HAP-1 (cell line): ENCODE measurements around the gene CLDN18.

Experiments
- DNase-seq, 2 experiments: peaks; one replicate each; pipeline ENCODE4 v3.0.0-alpha.2; 2016 to 2020; ENCODE audit warnings: low spot score in 2 of 2
- H3K27me3 ChIP-seq: fragments of 250-450 bp; sonication (Bioruptor Pico); 2 replicates; pipeline ENCODE4 v1.5.1; 2020; ENCODE audit warnings: low read depth, mild to moderate bottlenecking, moderate library complexity
- H3K36me3 ChIP-seq: fragments of 250-450 bp; sonication (Bioruptor Pico); replicated peaks from 2 replicates; pipeline ENCODE4 v1.5.1; 2020; ENCODE audit warnings: mild to moderate bottlenecking
- H3K4me1 ChIP-seq: fragments of 250-450 bp; sonication (Bioruptor Pico); 2 replicates; pipeline ENCODE4 v1.5.1; 2020; ENCODE audit warnings: mild to moderate bottlenecking
- H3K4me3 ChIP-seq: fragments of 250-450 bp; sonication (Bioruptor Pico); 2 replicates; pipeline ENCODE4 v1.5.1; 2020; ENCODE audit warnings: mild to moderate bottlenecking, moderate library complexity
- H3K9me3 ChIP-seq: fragments of 250-450 bp; sonication (Bioruptor Pico); 2 replicates; pipeline ENCODE4 v1.5.1; 2020; ENCODE audit warnings: mild to moderate bottlenecking, moderate library complexity
- in situ Hi-C: fragments of 300-500 bp; cut with MboI; formaldehyde crosslinking; loops from 3 replicates; pipeline ENCODE4 v1.14.3; 2020; ENCODE audit warnings: low sequenced_read_pairs, inconsistent platforms, mixed read lengths

CLDN18 gene

GRCh38 chr3:138009476-138010272, at the start of gene CLDN18:
CLDN18 (plus strand) TSS chr3:138010165; CDS start chr3:138010226, 61 bp downstream.
- Histone ChIP-seq H3K36me3 (no peaks in the 10 kb centered on the region), H3K4me3 (no peak within 1 kb of the TSS), H3K4me1 (no peaks in the 10 kb centered on the region), H3K9me3 (no peaks in the 10 kb centered on the region), H3K27me3 (no peaks in the 10 kb centered on the region)
- in situ Hi-C loops, result no loop called here
- DNase-seq, result no peak

DNA sequence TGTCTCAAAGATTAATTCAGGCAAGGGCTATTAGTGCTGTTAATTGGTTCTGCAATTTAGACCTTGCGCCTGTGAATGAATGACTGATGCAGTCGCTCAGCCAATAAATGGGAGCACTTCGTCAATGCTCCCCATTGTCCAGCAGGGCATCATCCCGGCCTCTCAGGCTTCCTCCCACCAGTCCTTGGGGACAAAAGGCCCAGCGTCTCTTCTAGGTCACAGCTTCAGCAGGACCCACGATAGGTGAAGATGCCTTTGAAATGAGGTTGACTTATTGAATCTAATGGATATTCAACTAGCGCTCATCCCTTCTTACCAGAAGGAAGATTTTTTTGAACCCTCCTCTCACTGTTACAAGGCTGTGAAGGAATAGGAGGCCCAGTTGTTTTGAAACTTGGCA, 47.7 kb upstream of the CLDN18 start:
- Histone ChIP-seq H3K9me3 (no peaks in the 10 kb centered on the region), H3K4me1 (no peaks in the 10 kb centered on the region; the same call in 1 of the 2 replicates), H3K4me3 (no peak overlapping the region), H3K36me3 (no peaks in the 10 kb centered on the region), H3K27me3 (peaks cover 9% of the 10 kb centered on the region)
- in situ Hi-C loops, result no loop called here
- no peak for DNase-seq

GRCh38 chr3:137963463-137963862, 46.5 kb upstream of the CLDN18 start:
- DNase-seq, result no peak
- Histone ChIP-seq H3K9me3 (no peaks in the 10 kb centered on the region), H3K4me1 (no peaks in the 10 kb centered on the region; the same call in 1 of the 2 replicates), H3K36me3 (no peaks in the 10 kb centered on the region), H3K4me3 (no peak overlapping the region), H3K27me3 (peaks cover 9% of the 10 kb centered on the region)
- in situ Hi-C loops, result no loop called here

GRCh38 chr3:137970914-137971831, 38.8 kb upstream of the CLDN18 start:
- no peaks in the 10 kb centered on the region for H3K36me3 ChIP-seq
- peak; percentile 60 to 89 for DNase-seq
- no peaks in the 10 kb centered on the region for H3K4me1 ChIP-seq
- H3K9me3 ChIP-seq, result no peaks in the 10 kb centered on the region; the same call in 1 of the 2 replicates
- H3K27me3 ChIP-seq, result no peaks in the 10 kb centered on the region
- no peak overlapping the region for H3K4me3 ChIP-seq
- in situ Hi-C loops, result no loop called here

DNA sequence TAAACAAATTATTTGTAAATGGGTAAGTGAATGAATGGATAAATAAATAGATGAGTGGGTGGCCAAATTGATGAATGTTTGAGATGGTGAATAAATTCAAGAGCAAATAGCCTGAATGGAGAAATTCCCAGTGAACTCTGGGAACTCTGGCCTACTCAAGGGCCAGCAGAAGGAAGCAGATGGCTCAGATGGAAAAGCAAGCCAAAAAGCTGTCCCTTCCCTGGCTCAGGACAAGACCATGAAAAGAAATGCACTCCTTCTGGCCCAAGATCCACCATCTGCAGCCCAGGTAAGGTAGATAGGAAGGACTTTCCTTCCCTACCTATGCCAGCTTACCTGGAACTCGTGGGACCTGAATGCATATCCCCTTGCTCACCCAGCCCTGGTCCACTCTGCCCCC, 37.6 kb upstream of the CLDN18 start:
- Histone ChIP-seq H3K36me3 (no peaks in the 10 kb centered on the region), H3K4me1 (no peaks in the 10 kb centered on the region), H3K27me3 (no peaks in the 10 kb centered on the region), H3K4me3 (no peak overlapping the region), H3K9me3 (no peaks in the 10 kb centered on the region; the same call in 1 of the 2 replicates)
- in situ Hi-C loops, result no loop called here
- DNase-seq, result no peak

DNA sequence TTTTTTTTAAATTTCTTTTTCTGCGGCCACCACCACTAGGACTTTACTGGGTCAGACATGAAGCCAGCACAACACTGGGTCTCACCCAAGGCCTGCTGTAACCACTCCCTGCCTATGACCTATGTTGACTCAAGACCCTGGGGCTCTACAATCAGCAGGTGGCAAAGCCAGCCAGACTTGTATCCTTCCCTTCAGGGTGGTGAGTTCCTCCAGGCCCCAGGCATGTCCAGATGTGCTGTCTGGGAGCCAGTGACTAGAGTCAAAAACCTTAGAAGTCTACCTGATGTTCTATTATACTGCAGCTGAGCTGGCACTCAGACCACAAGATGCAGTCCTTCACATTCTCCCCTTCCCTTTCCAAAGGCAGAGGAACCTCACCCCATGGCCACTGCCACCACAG, 31.6 kb upstream of the CLDN18 start:
- no peaks in the 10 kb centered on the region; the same call in 1 of the 2 replicates for H3K27me3 ChIP-seq
- no peak overlapping the region for H3K4me3 ChIP-seq
- no peaks in the 10 kb centered on the region for H3K4me1 ChIP-seq
- no peaks in the 10 kb centered on the region for H3K36me3 ChIP-seq
- in situ Hi-C loops, result no loop called here
- no peak for DNase-seq
- H3K9me3 ChIP-seq, result no peaks in the 10 kb centered on the region

DNA sequence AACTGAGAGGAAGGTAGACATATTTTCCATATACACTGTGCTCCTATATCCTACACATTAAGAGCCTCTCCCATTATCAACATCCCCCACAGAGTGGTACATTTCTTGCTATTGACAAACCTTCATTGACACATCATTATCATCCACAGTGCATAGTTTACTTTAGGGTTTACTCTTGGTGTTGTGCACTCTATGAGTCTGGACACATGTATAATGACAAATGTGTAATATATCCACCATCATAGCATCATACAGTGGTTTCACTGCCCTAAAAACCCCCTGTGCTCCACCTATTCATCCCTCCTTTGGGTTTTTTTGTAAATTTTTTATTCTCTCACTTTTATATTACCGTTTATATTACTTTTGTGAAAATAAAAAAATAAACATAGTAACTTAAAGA, 22.2 kb upstream of the CLDN18 start:
- no peaks in the 10 kb centered on the region for H3K4me1 ChIP-seq
- H3K27me3 ChIP-seq, result no peaks in the 10 kb centered on the region; the same call in 1 of the 2 replicates
- H3K36me3 ChIP-seq, result no peaks in the 10 kb centered on the region
- no peak overlapping the region for H3K4me3 ChIP-seq
- H3K9me3 ChIP-seq, result no peaks in the 10 kb centered on the region
- DNase-seq, result no peak
- in situ Hi-C loops, result no loop called here

GRCh38 chr3:137988152-137988551, 21.8 kb upstream of the CLDN18 start:
- in situ Hi-C loops, result no loop called here
- no peaks in the 10 kb centered on the region for H3K9me3 ChIP-seq
- no peak for DNase-seq
- H3K36me3 ChIP-seq, result no peaks in the 10 kb centered on the region
- H3K4me1 ChIP-seq, result no peaks in the 10 kb centered on the region
- H3K27me3 ChIP-seq, result no peaks in the 10 kb centered on the region
- no peak overlapping the region for H3K4me3 ChIP-seq

- no peak for DNase-seq
- no peak overlapping the region for H3K4me3 ChIP-seq
- H3K9me3 ChIP-seq, result no peaks in the 10 kb centered on the region
- no peaks in the 10 kb centered on the region for H3K4me1 ChIP-seq
- H3K36me3 ChIP-seq, result no peaks in the 10 kb centered on the region
- in situ Hi-C loops, result no loop called here
- H3K27me3 ChIP-seq, result no peaks in the 10 kb centered on the region
Observed at GRCh38 chr3:137988982-137989381, 21.0 kb upstream of the CLDN18 start.

DNA sequence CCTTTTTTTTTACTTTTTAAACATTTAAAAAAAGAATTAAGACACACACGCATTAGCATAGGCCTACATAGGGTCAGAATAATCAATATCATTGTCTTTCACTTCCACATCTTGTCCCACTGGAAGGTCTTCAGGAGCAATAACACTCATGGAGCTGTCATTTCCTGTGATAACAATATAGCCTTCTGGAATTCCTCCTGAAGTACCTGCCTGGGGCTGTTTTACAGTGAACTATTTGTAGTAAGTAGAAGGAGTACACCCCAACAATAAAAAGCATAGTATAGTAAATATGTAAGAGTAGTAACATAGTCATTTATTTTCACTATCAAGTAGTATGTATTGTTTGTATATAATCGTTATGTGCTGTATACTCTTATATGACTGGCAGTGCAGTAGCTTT, 19.5 kb upstream of the CLDN18 start:
- Histone ChIP-seq H3K9me3 (no peaks in the 10 kb centered on the region), H3K36me3 (no peaks in the 10 kb centered on the region), H3K27me3 (no peaks in the 10 kb centered on the region), H3K4me1 (no peaks in the 10 kb centered on the region), H3K4me3 (no peak overlapping the region)
- in situ Hi-C loops, result no loop called here
- DNase-seq, result no peak

DNA sequence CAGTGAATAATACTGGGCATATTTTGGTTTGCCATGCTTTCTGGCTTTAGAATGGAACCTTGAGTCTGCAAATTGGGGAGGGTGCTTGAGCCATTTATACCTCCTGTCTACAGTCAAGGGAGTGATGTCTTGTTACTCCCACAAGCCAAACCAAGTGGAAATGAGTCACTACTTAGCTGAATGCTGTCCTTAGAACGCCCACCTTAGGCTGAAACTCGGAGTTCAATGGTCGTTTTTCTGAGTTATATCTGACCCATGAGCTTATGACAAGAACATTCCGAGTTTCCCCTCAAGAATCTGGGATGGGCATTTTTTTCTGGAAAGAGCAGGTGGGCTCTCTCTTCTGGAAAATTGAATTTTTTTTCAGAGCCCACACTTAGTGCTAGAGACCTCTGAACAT, 17.4 kb upstream of the CLDN18 start:
- no peak for DNase-seq
- Histone ChIP-seq H3K27me3 (no peaks in the 10 kb centered on the region; the same call in 1 of the 2 replicates), H3K4me3 (no peak overlapping the region), H3K4me1 (no peaks in the 10 kb centered on the region), H3K36me3 (no peaks in the 10 kb centered on the region), H3K9me3 (no peaks in the 10 kb centered on the region)
- in situ Hi-C loops, result no loop called here

DNA sequence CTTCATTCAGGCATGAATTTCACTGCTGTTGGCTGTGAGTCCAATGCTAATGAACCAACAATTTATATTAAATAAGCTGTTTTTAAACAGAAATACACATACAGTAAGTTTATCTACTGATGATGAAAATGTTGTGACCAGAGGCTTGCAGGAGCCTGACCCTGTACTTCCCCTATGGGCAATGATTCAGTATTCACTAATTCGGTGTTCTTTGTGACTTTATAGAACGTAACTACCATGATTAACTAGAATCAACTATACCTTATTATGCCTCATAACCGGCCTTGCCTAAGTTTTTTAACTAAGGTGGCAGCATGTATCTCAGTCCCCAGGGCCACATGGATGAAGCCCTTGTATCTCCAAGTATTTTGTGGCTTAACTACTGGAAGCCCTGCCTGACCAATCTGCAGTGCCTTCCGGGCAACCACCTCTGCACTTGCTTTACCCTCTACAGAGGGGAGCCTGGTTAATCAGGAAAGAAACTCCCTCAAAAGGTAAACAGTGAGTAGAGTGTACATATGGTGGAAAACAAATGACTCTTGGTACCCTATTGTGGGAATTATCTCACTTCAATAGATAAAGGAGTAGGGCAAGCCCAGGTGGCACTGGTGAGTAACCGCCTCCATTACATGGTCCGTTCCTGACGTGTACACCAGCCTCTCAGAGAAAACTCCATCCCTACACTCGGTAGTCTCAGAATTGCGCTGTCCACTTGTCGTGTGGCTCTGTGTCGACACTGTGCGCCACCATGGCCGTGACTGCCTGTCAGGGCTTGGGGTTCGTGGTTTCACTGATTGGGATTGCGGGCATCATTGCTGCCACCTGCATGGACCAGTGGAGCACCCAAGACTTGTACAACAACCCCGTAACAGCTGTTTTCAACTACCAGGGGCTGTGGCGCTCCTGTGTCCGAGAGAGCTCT, 11.6 kb upstream of the CLDN18 start:
- Histone ChIP-seq H3K36me3 (no peaks in the 10 kb centered on the region), H3K27me3 (no peaks in the 10 kb centered on the region; the same call in 1 of the 2 replicates), H3K9me3 (no peaks in the 10 kb centered on the region), H3K4me1 (no peaks in the 10 kb centered on the region), H3K4me3 (no peak overlapping the region)
- in situ Hi-C loops, result no loop called here
- DNase-seq, result no peak

DNA sequence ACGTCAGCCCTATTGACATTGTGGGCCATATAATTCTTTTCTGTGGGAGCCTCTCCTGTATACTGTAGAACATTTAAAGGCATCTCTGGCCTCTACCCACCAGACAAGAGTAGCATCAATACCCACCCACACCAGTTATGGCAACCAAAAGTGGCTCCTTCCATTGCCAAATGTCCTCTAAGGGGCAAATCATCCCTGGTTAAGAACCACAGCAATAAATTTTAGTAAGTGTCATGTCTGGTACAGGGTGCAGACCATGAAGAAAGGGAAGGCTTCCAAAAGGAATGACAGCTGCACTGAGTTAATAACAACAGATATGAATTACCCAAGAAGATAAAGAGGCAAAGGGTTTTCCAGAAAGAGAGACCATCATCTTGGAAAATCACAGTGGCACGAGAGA, 6.9 kb upstream of the CLDN18 start:
- no peaks in the 10 kb centered on the region for H3K27me3 ChIP-seq
- H3K4me1 ChIP-seq, result no peaks in the 10 kb centered on the region
- DNase-seq, result no peak
- H3K36me3 ChIP-seq, result no peaks in the 10 kb centered on the region
- in situ Hi-C loops, result no loop called here
- no peaks in the 10 kb centered on the region for H3K9me3 ChIP-seq
- H3K4me3 ChIP-seq, result no peak overlapping the region
